ENCODE data around the gene SELENOP. TPM values are rescaled to one million over a fixed set of nuclear protein-coding genes. Genes with fewer than 3 reads are reported as not detected.

Gene SELENOP
- total RNA-seq, 1 experiment from 2014 or later = 5.3 TPM

- Histone ChIP-seq H3K4me3 (no peak overlapping the region), H2AFZ (peak overlapping the region; percentile 40)
- POLR2A ChIA-PET (ENCODE audit: unreplicated experiment) = no interaction called here
Measured at GRCh38 chr5:42858031-42858643, 46.4 kb upstream of the SELENOP start.

GRCh38 chr5:42855811-42856210, 44.1 kb upstream of the SELENOP start:
- Histone ChIP-seq H3F3A (ENCODE audit: insufficient read depth, low read depth) (no peaks in the 10 kb centered on the region), H3K27me3 (ENCODE audit: insufficient read depth, low read depth) (peaks cover 12% of the 10 kb centered on the region; the same call in 1 of the 2 replicates), H3K79me2 (ENCODE audit: low read depth) (no peaks in the 10 kb centered on the region), H3K9me2 (ENCODE audit: insufficient read depth) (peaks cover 7% of the 10 kb centered on the region), H3K4me3 (no peak overlapping the region), H3K36me3 (ENCODE audit: low read depth) (no peaks in the 10 kb centered on the region), H2AFZ (no peak overlapping the region), H3K9me3 (ENCODE audit: insufficient read depth, low read depth) (no peaks in the 10 kb centered on the region; the same call in 1 of the 2 replicates), H3K4me2 (no peak overlapping the region), H3K4me1 (replicated peaks; ENCODE audit: insufficient read depth) (no peaks in the 10 kb centered on the region; the same call in none of the 2 replicates), H3K27ac (no peak overlapping the region), H4K20me1 (ENCODE audit: insufficient read depth) (no peaks in the 10 kb centered on the region)
- no TSS peak for BruUV-seq (replicated peaks)
- ChIA-PET CTCF (interaction anchor here (0.5 kb wide), 1 partner anchor 33 kb away, joined by 7 read pairs; no protein-coding TSS in a partner anchor), POLR2A (ENCODE audit: unreplicated experiment) (no interaction called here)
- TF ChIP-seq CTCF (conservative IDR thresholded peaks at IDR 0.05) (no peak), EZH2 (IDR thresholded peaks at IDR 0.05; ENCODE audit: low read depth) (no peak)
- DNase-seq = no peak
- intact Hi-C loops (cut with micrococcal nuclease; ENCODE audit: unreplicated experiment) = no loop called here

More at GRCh38 chr5:42858031-42858643, 46.4 kb upstream of the SELENOP start:
- Histone ChIP-seq H3K9me3 (ENCODE audit: insufficient read depth, low read depth) (no peaks in the 10 kb centered on the region; the same call in 1 of the 2 replicates), H3K4me2 (no peak overlapping the region), H3K27ac (no peak overlapping the region), H3F3A (ENCODE audit: insufficient read depth, low read depth) (no peaks in the 10 kb centered on the region), H3K36me3 (ENCODE audit: low read depth) (no peaks in the 10 kb centered on the region), H3K27me3 (ENCODE audit: insufficient read depth, low read depth) (peaks cover 26% of the 10 kb centered on the region; the same call in 1 of the 2 replicates), H4K20me1 (ENCODE audit: insufficient read depth) (no peaks in the 10 kb centered on the region), H3K79me2 (ENCODE audit: low read depth) (no peaks in the 10 kb centered on the region), H3K4me1 (replicated peaks; ENCODE audit: insufficient read depth) (no peaks in the 10 kb centered on the region; the same call in 1 of the 2 replicates), H3K9me2 (ENCODE audit: insufficient read depth) (peaks cover 7% of the 10 kb centered on the region; the same call in 1 of the 2 replicates)
- no TSS peak for BruUV-seq (replicated peaks)
- CTCF ChIA-PET = no interaction called here
- TF ChIP-seq CTCF (conservative IDR thresholded peaks at IDR 0.05) (no peak), EZH2 (IDR thresholded peaks at IDR 0.05; ENCODE audit: low read depth) (no peak)
- intact Hi-C loops (cut with micrococcal nuclease; ENCODE audit: unreplicated experiment) = no loop called here
- DNase-seq = no peak

- Histone ChIP-seq H3K4me1 (replicated peaks; ENCODE audit: insufficient read depth) (no peaks in the 10 kb centered on the region; the same call in none of the 2 replicates), H3K27me3 (ENCODE audit: insufficient read depth, low read depth) (peaks cover 9% of the 10 kb centered on the region; the same call in 1 of the 2 replicates), H3K4me2 (no peak overlapping the region), H3K4me3 (no peak overlapping the region), H2AFZ (no peak overlapping the region), H3K79me2 (ENCODE audit: low read depth) (no peaks in the 10 kb centered on the region), H3K9me3 (ENCODE audit: insufficient read depth, low read depth) (no peaks in the 10 kb centered on the region; the same call in 1 of the 2 replicates), H4K20me1 (ENCODE audit: insufficient read depth) (no peaks in the 10 kb centered on the region), H3F3A (ENCODE audit: insufficient read depth, low read depth) (no peaks in the 10 kb centered on the region), H3K27ac (no peak overlapping the region), H3K36me3 (ENCODE audit: low read depth) (no peaks in the 10 kb centered on the region), H3K9me2 (ENCODE audit: insufficient read depth) (peaks cover 7% of the 10 kb centered on the region)
- POLR2A ChIA-PET (ENCODE audit: unreplicated experiment) = no interaction called here
- CTCF ChIA-PET = interaction anchor here (0.5 kb wide), 1 partner anchor 34 kb away, joined by 7 read pairs; no protein-coding TSS in a partner anchor
- intact Hi-C loops (cut with micrococcal nuclease; ENCODE audit: unreplicated experiment) = no loop called here
- BruUV-seq (replicated peaks) = no TSS peak
- no peak for DNase-seq
- TF ChIP-seq EZH2 (IDR thresholded peaks at IDR 0.05; ENCODE audit: low read depth) = no peak
- no peak for TF ChIP-seq CTCF (conservative IDR thresholded peaks at IDR 0.05)
Measured at GRCh38 chr5:42855386-42855785, 43.7 kb upstream of the SELENOP start.
